ENCODE measurements around the gene SLC12A3.

- TF ChIP-seq CTCF (IDR thresholded peaks at IDR 0.05) (no peak), CBX8 (IDR thresholded peaks at IDR 0.05) (no peak), TP53 (CRISPR knock-in tag; IDR thresholded peaks at IDR 0.05) (no peak), CHD2 (IDR thresholded peaks at IDR 0.05; ENCODE audit: low read length, partially characterized antibody) (no peak), CEBPB (IDR thresholded peaks at IDR 0.05) (no peak), E2F6 (IDR thresholded peaks at IDR 0.05; ENCODE audit: borderline replicate concordance, low read depth) (no peak)
These were observed 71.5 kb downstream of the SLC12A3 start for GRCh38 chr16:56936491-56936890.

All from A549 (cell line).